SK-N-MC (cell line): ENCODE measurements around the gene ATXN1.

Experiments used
- EZH2 ChIP-seq: fragments of 200-600 bp; sonication (generic); IDR thresholded peaks from one replicate; pipeline ENCODE4 v1.6.1; 2017; ENCODE audit warnings: antibody characterized with exemption
- POLR2AphosphoS5 ChIP-seq: IDR thresholded peaks from 2 replicates; pipeline ENCODE4 v1.6.1; 2012; ENCODE audit warnings: mild to moderate bottlenecking, low read depth, low read length, borderline replicate concordance

GRCh38 chr6:16318953-16319720 lies 442.1 kb downstream of the ATXN1 start:
- TF ChIP-seq EZH2 = no peak
- TF ChIP-seq POLR2AphosphoS5 = no peak
